Measurements from ENCODE around the gene PCYT2. TPM values are rescaled to one million over a fixed set of nuclear protein-coding genes. Genes with fewer than 3 reads are reported as not detected.
"Not testable (repeated sequence)": the region's sequence is repeated elsewhere in the genome, so short reads cannot be mapped to it uniquely, and the experiment has no call there.

Gene PCYT2
- total and polyA plus RNA-seq, 2 donors (not counting 1 experiment from before 2014, with no cell fraction given) = 46.0 to 65.6 TPM

DNA sequence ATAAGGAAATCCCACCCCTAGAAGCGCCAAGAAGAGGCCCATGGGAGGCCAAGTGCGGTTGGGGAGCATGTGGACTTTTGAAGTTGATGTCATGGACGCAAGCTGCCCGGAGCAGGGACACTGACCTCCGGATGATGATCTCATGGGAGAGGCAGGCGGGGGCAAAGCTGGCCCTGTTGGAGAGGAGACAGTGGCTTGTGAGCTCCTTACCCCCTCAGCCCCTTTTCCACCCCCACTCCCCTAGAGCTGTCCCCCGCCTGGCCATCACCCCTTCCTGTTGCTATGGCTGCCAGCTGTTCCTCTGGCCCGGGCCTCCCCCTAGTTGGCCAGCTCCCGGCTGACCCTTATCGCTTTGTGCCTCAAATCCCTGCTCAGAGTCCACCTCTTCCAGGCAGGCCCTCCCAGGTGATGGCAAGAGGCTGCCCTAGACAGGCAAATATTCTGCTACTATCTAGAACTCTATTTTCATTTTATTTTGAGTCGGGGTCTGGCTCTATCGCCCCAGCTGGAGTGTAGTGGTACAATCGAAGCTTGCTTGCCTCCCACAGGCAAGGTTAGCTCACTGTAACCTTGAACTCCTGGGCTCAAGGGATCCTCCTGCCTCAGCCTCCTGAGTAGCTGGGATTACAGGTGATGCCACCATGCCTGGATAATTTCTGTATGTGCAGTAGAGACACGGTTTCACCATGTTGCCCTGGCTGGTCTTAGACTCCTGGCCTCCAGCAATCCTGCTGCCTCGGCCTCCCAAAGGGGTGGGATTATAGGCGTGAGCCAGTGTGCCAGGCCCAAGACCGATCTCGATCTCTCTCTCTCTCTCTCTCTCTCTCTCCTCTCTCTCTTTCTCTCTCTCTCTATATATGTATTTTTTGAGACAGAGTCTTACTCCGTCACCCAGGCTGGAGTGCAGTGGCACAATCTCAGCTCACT lies 43.2 kb upstream of the PCYT2 start:
- Histone ChIP-seq H3K4me2 (ENCODE audit: extremely low read depth, insufficient read depth, low read length) (no peak overlapping the region), H2AFZ (ENCODE audit: low read length) (no peak overlapping the region), H4K20me1 (ENCODE audit: control insufficient read depth, extremely low read depth, insufficient read depth, low read length) (no peaks in the 10 kb centered on the region), H3K4me1 (ENCODE audit: control insufficient read depth, extremely low read depth, insufficient read depth, low read length) (no peaks in the 10 kb centered on the region), H3K27ac (ENCODE audit: insufficient read depth, low read length) (no peak overlapping the region), H3K9me3 (ENCODE audit: control insufficient read depth, insufficient read depth, low read depth, low read length) (no peaks in the 10 kb centered on the region), H3K27me3 (ENCODE audit: control insufficient read depth, insufficient read depth, low read length) (peaks cover 13% of the 10 kb centered on the region), H3K9ac (ENCODE audit: insufficient read depth, low read length) (no peak overlapping the region), H3K36me3 (ENCODE audit: control insufficient read depth, insufficient read depth, low read length) (no peaks in the 10 kb centered on the region), H3K79me2 (ENCODE audit: control insufficient read depth, insufficient read depth, low read length) (no peaks in the 10 kb centered on the region), H3K4me3 (replicated peaks in 1 of 4; ENCODE audit: control extremely low read depth in 1 of 4, insufficient read depth in 1 of 4, low read depth in 3 of 4, low read length in 4 of 4) (no peak overlapping the region)
- no peak for TF ChIP-seq EZH2 (IDR thresholded peaks at IDR 0.05; ENCODE audit: low read length, missing control alignments)
- TF ChIP-seq, protein P1, sequence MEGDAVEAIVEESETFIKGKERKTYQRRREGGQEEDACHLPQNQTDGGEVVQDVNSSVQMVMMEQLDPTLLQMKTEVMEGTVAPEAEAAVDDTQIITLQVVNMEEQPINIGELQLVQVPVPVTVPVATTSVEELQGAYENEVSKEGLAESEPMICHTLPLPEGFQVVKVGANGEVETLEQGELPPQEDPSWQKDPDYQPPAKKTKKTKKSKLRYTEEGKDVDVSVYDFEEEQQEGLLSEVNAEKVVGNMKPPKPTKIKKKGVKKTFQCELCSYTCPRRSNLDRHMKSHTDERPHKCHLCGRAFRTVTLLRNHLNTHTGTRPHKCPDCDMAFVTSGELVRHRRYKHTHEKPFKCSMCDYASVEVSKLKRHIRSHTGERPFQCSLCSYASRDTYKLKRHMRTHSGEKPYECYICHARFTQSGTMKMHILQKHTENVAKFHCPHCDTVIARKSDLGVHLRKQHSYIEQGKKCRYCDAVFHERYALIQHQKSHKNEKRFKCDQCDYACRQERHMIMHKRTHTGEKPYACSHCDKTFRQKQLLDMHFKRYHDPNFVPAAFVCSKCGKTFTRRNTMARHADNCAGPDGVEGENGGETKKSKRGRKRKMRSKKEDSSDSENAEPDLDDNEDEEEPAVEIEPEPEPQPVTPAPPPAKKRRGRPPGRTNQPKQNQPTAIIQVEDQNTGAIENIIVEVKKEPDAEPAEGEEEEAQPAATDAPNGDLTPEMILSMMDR (conservative IDR thresholded peaks at IDR 0.05 in 1 of 2, IDR thresholded peaks at IDR 0.05 in 1 of 2; ENCODE audit: low read depth in 1 of 2, low read length in 2 of 2) = no peak
- no peak for DNase-seq (ENCODE audit: low read depth in 2 of 2)

DNA sequence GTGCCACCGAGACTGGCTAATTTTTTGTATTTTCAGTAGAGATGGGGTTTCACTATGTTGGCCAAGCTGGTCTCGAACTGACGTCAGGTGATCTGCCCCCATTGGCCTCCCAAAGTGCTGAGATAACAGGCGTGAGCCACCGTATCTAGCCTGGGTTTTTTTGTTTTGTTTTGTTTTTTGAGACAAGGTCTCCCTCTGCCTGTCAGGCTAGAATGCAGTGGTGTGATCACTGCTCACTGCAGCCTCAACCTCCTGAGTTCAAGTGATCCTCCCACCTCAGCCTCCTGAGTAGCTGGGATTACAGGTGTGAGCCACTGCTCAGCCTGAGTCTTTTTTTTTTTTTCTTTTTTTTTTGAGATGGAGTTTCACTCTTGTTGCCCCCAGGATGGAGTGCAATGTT lies 42.2 kb upstream of the PCYT2 start:
- H3K27me3 ChIP-seq (ENCODE audit: control insufficient read depth, insufficient read depth, low read length); H3K79me2 ChIP-seq (ENCODE audit: control insufficient read depth, insufficient read depth, low read length); H2AFZ ChIP-seq (ENCODE audit: low read length); H3K4me1 ChIP-seq (ENCODE audit: control insufficient read depth, extremely low read depth, insufficient read depth, low read length); H3K4me2 ChIP-seq (ENCODE audit: extremely low read depth, insufficient read depth, low read length); H3K9me3 ChIP-seq (ENCODE audit: control insufficient read depth, insufficient read depth, low read depth, low read length); H3K4me3 ChIP-seq (replicated peaks in 1 of 4; ENCODE audit: control extremely low read depth in 1 of 4, insufficient read depth in 1 of 4, low read depth in 3 of 4, low read length in 4 of 4); H4K20me1 ChIP-seq (ENCODE audit: control insufficient read depth, extremely low read depth, insufficient read depth, low read length); H3K27ac ChIP-seq (ENCODE audit: insufficient read depth, low read length); H3K9ac ChIP-seq (ENCODE audit: insufficient read depth, low read length); DNase-seq (ENCODE audit: low read depth in 2 of 2); H3K36me3 ChIP-seq (ENCODE audit: control insufficient read depth, insufficient read depth, low read length): not testable (repeated sequence)

DNA sequence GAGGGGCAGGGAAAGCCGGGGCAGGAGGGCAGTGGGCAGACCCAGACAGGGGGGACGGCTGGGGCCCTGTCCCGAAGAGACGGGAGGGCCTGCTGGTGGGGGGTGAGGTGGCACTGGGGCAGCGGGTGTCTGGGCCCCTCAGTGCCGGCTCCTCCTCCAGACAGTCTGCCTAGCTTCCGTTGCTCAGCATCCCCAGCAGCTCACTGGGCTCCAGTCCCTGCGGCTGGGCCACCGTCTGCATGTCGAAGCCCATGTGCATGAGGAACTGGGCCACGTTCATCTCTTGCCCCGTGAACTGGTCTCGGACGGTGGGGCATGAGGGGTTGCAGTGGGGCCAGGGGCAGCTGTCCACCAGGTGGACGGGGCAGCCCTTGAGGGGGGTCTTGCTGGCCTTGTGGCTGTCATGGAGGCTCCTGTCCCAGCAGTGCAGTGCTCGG lies 41.6 kb upstream of the PCYT2 start:
- H3K9ac ChIP-seq (ENCODE audit: insufficient read depth, low read length) = no peak overlapping the region
- H3K27ac ChIP-seq (ENCODE audit: insufficient read depth, low read length) = no peak overlapping the region
- no peaks in the 10 kb centered on the region for H3K4me1 ChIP-seq (ENCODE audit: control insufficient read depth, extremely low read depth, insufficient read depth, low read length)
- H4K20me1 ChIP-seq (ENCODE audit: control insufficient read depth, extremely low read depth, insufficient read depth, low read length) = no peaks in the 10 kb centered on the region
- no peaks in the 10 kb centered on the region for H3K9me3 ChIP-seq (ENCODE audit: control insufficient read depth, insufficient read depth, low read depth, low read length)
- no peak overlapping the region for H2AFZ ChIP-seq (ENCODE audit: low read length)
- no peak for DNase-seq (ENCODE audit: low read depth in 2 of 2)
- no peak overlapping the region for H3K4me3 ChIP-seq (replicated peaks in 1 of 4; ENCODE audit: control extremely low read depth in 1 of 4, insufficient read depth in 1 of 4, low read depth in 3 of 4, low read length in 4 of 4)
- no peaks in the 10 kb centered on the region for H3K79me2 ChIP-seq (ENCODE audit: control insufficient read depth, insufficient read depth, low read length)
- no peak for TF ChIP-seq EZH2 (IDR thresholded peaks at IDR 0.05; ENCODE audit: low read length, missing control alignments)
- TF ChIP-seq, protein P1 (conservative IDR thresholded peaks at IDR 0.05 in 1 of 2, IDR thresholded peaks at IDR 0.05 in 1 of 2; ENCODE audit: low read depth in 1 of 2, low read length in 2 of 2) = no peak
- H3K27me3 ChIP-seq (ENCODE audit: control insufficient read depth, insufficient read depth, low read length) = peaks cover 2% of the 10 kb centered on the region
- H3K36me3 ChIP-seq (ENCODE audit: control insufficient read depth, insufficient read depth, low read length) = no peaks in the 10 kb centered on the region
- no peak overlapping the region for H3K4me2 ChIP-seq (ENCODE audit: extremely low read depth, insufficient read depth, low read length)
